ENCODE data around the gene ADAD2.
A peak's percentile ranks its signal among the peaks of the same experiment; 100 is the strongest.

ADAD2 gene

DNA sequence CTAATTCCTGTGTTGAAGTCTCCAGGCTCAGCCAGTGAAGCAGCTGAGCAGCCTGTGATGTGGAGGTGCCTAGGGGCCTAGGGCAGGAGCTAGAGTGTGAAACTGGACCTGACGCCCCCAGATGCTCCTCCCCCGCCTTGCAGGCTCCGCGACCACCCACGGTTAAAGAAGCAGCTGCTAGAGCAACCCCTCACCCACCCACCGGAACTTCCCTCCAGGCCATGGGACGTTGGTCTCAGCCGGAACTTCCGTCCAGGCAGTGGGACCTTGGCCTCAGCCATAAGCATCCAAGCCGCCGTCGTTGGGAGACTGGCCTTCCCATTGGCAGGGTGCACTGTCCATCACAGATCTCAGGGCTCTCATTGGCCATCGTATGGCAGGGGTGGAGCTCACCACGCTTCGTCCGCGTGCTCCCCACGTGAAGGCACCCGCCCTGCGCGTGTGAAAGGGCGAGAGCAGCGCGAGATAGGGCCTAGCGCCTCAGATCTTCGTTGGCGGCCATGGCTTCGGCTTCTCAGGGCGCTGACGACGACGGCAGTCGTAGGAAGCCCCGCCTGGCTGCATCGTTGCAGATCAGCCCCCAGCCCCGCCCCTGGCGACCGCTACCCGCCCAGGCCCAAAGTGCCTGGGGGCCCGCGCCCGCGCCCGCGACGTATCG is at the start of gene ADAD2:
Gene ADAD2 (plus strand): TSS at position 427 of the 658 bp plus-strand sequence. CDS start 74 bp downstream, at position 501.
- no peaks in the 10 kb centered on the region for H3K9me3 ChIP-seq (ENCODE audit: insufficient read depth, low read length, severe bottlenecking)
- DNase-seq: peak; percentile 20
- H3K4me3 ChIP-seq (ENCODE audit: low read depth in 1 of 2, low read length in 2 of 2): no peak within 1 kb of the TSS
- no peaks in the 10 kb centered on the region for H3K27me3 ChIP-seq (ENCODE audit: insufficient read depth, low read length, poor library complexity)
- H3K27ac ChIP-seq (ENCODE audit: low read length): no peak within 1 kb of the TSS
- no peak for ATAC-seq (ENCODE audit: insufficient read depth, low read depth)
- TF ChIP-seq EZH2 (IDR thresholded peaks at IDR 0.05; ENCODE audit: borderline replicate concordance, low read depth, low read length, severe bottlenecking): no peak
- TF ChIP-seq, protein P1, sequence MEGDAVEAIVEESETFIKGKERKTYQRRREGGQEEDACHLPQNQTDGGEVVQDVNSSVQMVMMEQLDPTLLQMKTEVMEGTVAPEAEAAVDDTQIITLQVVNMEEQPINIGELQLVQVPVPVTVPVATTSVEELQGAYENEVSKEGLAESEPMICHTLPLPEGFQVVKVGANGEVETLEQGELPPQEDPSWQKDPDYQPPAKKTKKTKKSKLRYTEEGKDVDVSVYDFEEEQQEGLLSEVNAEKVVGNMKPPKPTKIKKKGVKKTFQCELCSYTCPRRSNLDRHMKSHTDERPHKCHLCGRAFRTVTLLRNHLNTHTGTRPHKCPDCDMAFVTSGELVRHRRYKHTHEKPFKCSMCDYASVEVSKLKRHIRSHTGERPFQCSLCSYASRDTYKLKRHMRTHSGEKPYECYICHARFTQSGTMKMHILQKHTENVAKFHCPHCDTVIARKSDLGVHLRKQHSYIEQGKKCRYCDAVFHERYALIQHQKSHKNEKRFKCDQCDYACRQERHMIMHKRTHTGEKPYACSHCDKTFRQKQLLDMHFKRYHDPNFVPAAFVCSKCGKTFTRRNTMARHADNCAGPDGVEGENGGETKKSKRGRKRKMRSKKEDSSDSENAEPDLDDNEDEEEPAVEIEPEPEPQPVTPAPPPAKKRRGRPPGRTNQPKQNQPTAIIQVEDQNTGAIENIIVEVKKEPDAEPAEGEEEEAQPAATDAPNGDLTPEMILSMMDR (IDR thresholded peaks at IDR 0.05; ENCODE audit: borderline replicate concordance, extremely low read depth, low read length, poor library complexity, severe bottlenecking): no peak
- H4K20me1 ChIP-seq (ENCODE audit: insufficient read depth, low read length): peaks cover 5% of the 10 kb centered on the region; the same call in 1 of the 2 replicates
- H3K36me3 ChIP-seq (ENCODE audit: insufficient read depth, low read length): no peaks in the 10 kb centered on the region; the same call in 1 of the 2 replicates
- H3K79me2 ChIP-seq (ENCODE audit: insufficient read depth, low read length): peaks cover 10% of the 10 kb centered on the region
- H3K4me2 ChIP-seq (ENCODE audit: insufficient read depth, low read length): no peak within 1 kb of the TSS
- no peak within 1 kb of the TSS for H2AFZ ChIP-seq (ENCODE audit: low read depth, low read length)
- H3K9ac ChIP-seq (ENCODE audit: low read depth, low read length): no peak within 1 kb of the TSS
- peaks cover 35% of the 10 kb centered on the region for H3K4me1 ChIP-seq (ENCODE audit: insufficient read depth, low read length)

DNA sequence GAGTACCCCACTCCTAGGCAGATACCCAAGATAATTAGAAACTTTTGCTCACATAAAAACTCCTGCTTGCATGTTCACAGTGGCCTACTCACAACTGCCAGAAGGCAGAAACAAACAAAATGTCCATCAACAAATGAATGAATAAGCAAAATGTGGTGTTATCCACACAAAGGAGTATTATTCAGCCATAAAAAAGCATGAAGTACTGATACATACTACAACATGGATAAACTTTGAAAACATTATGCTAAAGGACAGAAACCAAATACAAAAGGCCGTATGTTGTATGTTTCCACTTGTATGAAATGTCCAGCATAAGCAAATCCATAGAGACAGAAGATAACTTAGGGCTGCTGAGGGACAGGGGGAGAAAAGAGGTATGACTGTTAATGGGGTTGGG is 47.9 kb upstream of the ADAD2 start:
- no peaks in the 10 kb centered on the region for H3K9me3 ChIP-seq (ENCODE audit: insufficient read depth, low read length, severe bottlenecking)
- H3K27ac ChIP-seq (ENCODE audit: low read length): peak overlapping the region; percentile 24
- TF ChIP-seq, protein P1 (IDR thresholded peaks at IDR 0.05; ENCODE audit: borderline replicate concordance, extremely low read depth, low read length, poor library complexity, severe bottlenecking): no peak
- TF ChIP-seq EZH2 (IDR thresholded peaks at IDR 0.05; ENCODE audit: borderline replicate concordance, low read depth, low read length, severe bottlenecking): no peak
- DNase-seq (no peak), ATAC-seq (ENCODE audit: insufficient read depth, low read depth) (no peak)
- peaks cover 30% of the 10 kb centered on the region for H4K20me1 ChIP-seq (ENCODE audit: insufficient read depth, low read length)
- H3K4me2 ChIP-seq (ENCODE audit: insufficient read depth, low read length): peak overlapping the region; percentile 100
- H3K4me1 ChIP-seq (ENCODE audit: insufficient read depth, low read length): peaks cover 65% of the 10 kb centered on the region
- peaks cover 65% of the 10 kb centered on the region for H3K79me2 ChIP-seq (ENCODE audit: insufficient read depth, low read length)
- no peak overlapping the region for H2AFZ ChIP-seq (ENCODE audit: low read depth, low read length)
- peak overlapping the region in 1 of 2 experiments; percentile 97; a peak in 1 of 4 replicates for H3K4me3 ChIP-seq (ENCODE audit: low read depth in 1 of 2, low read length in 2 of 2)
- peak overlapping the region; percentile 78; the same call in 1 of the 2 replicates for H3K9ac ChIP-seq (ENCODE audit: low read depth, low read length)
- H3K36me3 ChIP-seq (ENCODE audit: insufficient read depth, low read length): peaks cover 3% of the 10 kb centered on the region; the same call in 1 of the 2 replicates
- no peaks in the 10 kb centered on the region for H3K27me3 ChIP-seq (ENCODE audit: insufficient read depth, low read length, poor library complexity)

DNA sequence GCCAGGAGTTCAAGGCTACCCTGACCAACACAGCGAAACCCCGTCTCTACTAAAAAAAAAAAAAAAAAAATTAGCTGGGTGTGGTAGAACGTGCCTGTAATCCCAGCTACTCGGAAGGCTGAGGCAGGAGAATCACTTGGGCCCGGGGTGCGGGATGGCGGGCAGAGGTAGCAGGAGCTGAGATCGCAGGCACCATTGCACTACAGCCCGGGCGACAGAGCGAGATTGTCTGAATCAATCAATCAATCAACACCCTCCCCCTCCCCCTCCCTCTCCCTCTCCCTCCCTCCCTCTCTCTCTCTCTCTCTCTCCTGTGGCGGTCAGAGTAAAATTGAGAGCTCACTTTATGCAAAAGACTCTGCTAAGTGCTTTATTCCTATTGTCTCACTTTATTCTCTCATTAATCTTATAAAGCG is 47.2 kb upstream of the ADAD2 start:
- Histone ChIP-seq H2AFZ (ENCODE audit: low read depth, low read length) (peak overlapping the region; percentile 74; the same call in 1 of the 2 replicates), H3K36me3 (ENCODE audit: insufficient read depth, low read length) (peaks cover 3% of the 10 kb centered on the region; the same call in 1 of the 2 replicates), H3K27me3 (ENCODE audit: insufficient read depth, low read length, poor library complexity) (no peaks in the 10 kb centered on the region), H3K4me1 (ENCODE audit: insufficient read depth, low read length) (peaks cover 58% of the 10 kb centered on the region), H3K4me3 (ENCODE audit: low read depth in 1 of 2, low read length in 2 of 2) (peak overlapping the region; percentile 97 to 98), H3K4me2 (ENCODE audit: insufficient read depth, low read length) (peak overlapping the region; percentile 100), H3K9ac (ENCODE audit: low read depth, low read length) (peak overlapping the region; percentile 78), H4K20me1 (ENCODE audit: insufficient read depth, low read length) (peaks cover 27% of the 10 kb centered on the region), H3K27ac (ENCODE audit: low read length) (peak overlapping the region; percentile 76), H3K9me3 (ENCODE audit: insufficient read depth, low read length, severe bottlenecking) (no peaks in the 10 kb centered on the region), H3K79me2 (ENCODE audit: insufficient read depth, low read length) (peaks cover 59% of the 10 kb centered on the region)
- ATAC-seq (ENCODE audit: insufficient read depth, low read depth): no peak
- TF ChIP-seq, protein P1 (IDR thresholded peaks at IDR 0.05; ENCODE audit: borderline replicate concordance, extremely low read depth, low read length, poor library complexity, severe bottlenecking): no peak
- TF ChIP-seq EZH2 (IDR thresholded peaks at IDR 0.05; ENCODE audit: borderline replicate concordance, low read depth, low read length, severe bottlenecking): no peak
- DNase-seq: no peak

Data from DND-41 (cell line).